Measurements from ENCODE around the gene ABHD5.

The ABHD5 gene

DNA sequence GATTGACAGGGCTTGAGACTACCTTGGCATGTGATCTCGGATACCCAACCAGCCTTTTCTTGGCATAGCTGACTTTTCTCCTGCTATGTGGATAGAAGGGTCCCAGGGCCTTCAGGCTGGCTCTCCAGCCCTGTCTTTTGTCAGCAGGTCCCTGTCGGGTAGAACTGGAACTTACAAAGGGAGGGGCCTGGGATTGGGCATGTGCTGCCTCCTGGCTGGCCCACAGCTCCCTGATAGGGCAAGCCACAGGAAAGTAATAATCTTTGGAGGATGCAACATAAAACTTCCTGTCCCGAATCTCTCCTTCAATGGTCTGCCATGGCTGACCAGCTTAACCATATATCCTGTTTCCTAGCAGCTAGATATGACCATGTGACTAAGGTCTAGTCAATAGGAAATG lies 89.1 kb downstream of the ABHD5 start:
- no peak for DNase-seq

DNA sequence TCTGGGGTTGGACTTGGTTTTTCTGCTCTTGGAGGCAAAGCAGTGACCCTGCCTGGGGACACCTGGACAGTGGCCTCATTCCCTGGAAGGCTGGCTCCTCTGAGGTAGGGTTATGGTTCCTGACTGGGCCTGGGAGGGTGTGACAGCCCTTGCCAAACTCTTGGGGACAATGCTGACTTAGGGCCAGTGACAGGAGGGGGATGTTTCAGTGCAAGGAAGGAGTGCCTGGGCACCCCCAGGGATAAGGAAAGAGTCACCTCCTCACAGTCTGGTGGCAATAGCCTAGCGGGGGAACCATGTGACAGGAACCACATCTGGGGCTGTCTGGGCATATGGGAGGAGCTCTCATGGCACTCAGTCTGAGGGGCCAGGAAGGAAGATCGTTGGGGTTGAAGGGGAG lies 91.8 kb downstream of the ABHD5 start:
- no peak for DNase-seq
